ENCODE results near the gene RUBCNL.

GRCh38 chr13:46340631-46341111 lies 46.4 kb downstream of the RUBCNL start:
- TF ChIP-seq CTCF (IDR thresholded peaks at IDR 0.05) (no peak), POLR2A (IDR thresholded peaks at IDR 0.05) (no peak)
